Cardiac muscle cell (in vitro differentiated cells and primary cell): ENCODE results near the gene CCIN. TPM values are rescaled to one million over a fixed set of nuclear protein-coding genes. Genes with fewer than 3 reads are reported as not detected.

ENCODE experiments used
- DNase-seq, 2 donors: peaks; one replicate each; pipeline versions ENCODE4 v3.0.0 to v3.0.0-alpha.2; 2010 to 2017; ENCODE audit warnings: low read depth in 1 of 2, low spot score in 1 of 2
- H3K27ac ChIP-seq: fragments of 200-600 bp; sonication (generic); 2 replicates; pipeline ENCODE4 v1.5.1; 2016
- H3K27me3 ChIP-seq: fragments of 200-600 bp; sonication (generic); 2 replicates; pipeline ENCODE4 v1.6.0; 2016; ENCODE audit warnings: control low read depth
- H3K36me3 ChIP-seq: fragments of 200-600 bp; sonication (generic); 2 replicates; pipeline ENCODE4 v1.5.1; 2016; ENCODE audit warnings: control low read depth
- H3K4me1 ChIP-seq: fragments of 200-600 bp; sonication (generic); 2 replicates; pipeline ENCODE4 v1.8.1; 2017; ENCODE audit warnings: low read depth, mild to moderate bottlenecking, mixed run types
- H3K4me3 ChIP-seq: fragments of 200-600 bp; sonication (generic); 2 replicates; pipeline ENCODE4 v1.5.1; 2016; ENCODE audit warnings: mild to moderate bottlenecking
- H3K9me3 ChIP-seq: fragments of 200-600 bp; sonication (generic); 2 replicates; pipeline ENCODE4 v1.5.1; 2017; ENCODE audit warnings: low read depth, mild to moderate bottlenecking, control low read depth
- CTCF ChIP-seq: IDR thresholded peaks from 2 replicates; pipeline ENCODE4 v1.5.1; 2012; ENCODE audit warnings: low read depth, mild to moderate bottlenecking, low read length
- polyA plus RNA-seq: library from polyadenylated mRNA; unstranded; fragments of >200 nt; fragmentation: Nextera tagmentation; extraction: Ambion mirVana; gene quantifications from 2 replicates; pipeline ENCODE4 v1.2.1, GENCODE V29; 2016
- total RNA-seq: library from RNA; depleted of rRNA; stranded (reverse); fragments of >200 nt; gene quantifications from 2 replicates; pipeline ENCODE4 v1.2.3, GENCODE V29; 2016

The CCIN gene
- total and polyA plus RNA-seq, 2 experiments from 2014 or later: 0.39 TPM; not detected in 1

DNA sequence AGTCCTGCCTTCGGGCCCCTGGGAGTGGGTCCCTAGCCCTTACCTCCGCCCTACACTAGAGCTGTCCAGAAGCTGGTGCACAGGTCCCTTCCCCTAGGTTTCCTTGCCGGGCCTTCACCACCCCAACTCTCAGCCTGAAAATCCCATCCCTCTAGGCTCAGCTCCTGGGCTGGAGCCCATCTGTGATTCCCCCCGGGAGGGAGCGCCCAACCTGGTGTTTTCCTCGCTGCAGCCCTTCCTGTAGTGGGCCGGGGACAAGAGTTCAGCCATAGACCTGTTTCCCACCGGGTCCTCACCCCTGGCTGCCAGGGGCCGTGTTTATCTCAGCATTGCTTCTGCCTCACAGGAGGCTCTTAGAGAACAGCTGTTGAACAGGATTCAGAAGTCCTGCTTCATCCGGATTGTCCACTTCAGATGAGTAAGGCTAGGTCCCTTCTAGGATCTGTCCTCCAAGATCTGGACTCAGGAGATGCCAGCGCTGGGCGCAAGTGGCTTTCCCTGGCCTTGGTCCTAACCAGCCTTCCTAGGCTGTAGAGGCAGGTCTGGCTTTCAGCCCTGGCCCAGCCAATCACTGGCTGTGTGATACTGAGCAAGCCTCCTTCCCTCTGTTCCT, 31.7 kb upstream of the CCIN start:
- Histone ChIP-seq H3K9me3 (no peaks in the 10 kb centered on the region), H3K27ac (no peak overlapping the region), H3K27me3 (peaks cover 67% of the 10 kb centered on the region), H3K36me3 (no peaks in the 10 kb centered on the region), H3K4me1 (no peaks in the 10 kb centered on the region), H3K4me3 (peak overlapping the region; percentile 85)
- DNase-seq: peak; percentile 5 to 28
- no peak for TF ChIP-seq CTCF

GRCh38 chr9:36138496-36138895, 30.7 kb upstream of the CCIN start:
- H3K27me3 ChIP-seq: peaks cover 58% of the 10 kb centered on the region
- no peak for DNase-seq
- H3K27ac ChIP-seq: no peak overlapping the region
- no peaks in the 10 kb centered on the region for H3K36me3 ChIP-seq
- H3K4me3 ChIP-seq: no peak overlapping the region
- no peaks in the 10 kb centered on the region for H3K4me1 ChIP-seq
- TF ChIP-seq CTCF: no peak
- H3K9me3 ChIP-seq: no peaks in the 10 kb centered on the region

- H3K4me3 ChIP-seq: no peak overlapping the region
- H3K36me3 ChIP-seq: no peaks in the 10 kb centered on the region
- no peaks in the 10 kb centered on the region for H3K9me3 ChIP-seq
- peaks cover 54% of the 10 kb centered on the region for H3K27me3 ChIP-seq
- no peak overlapping the region for H3K27ac ChIP-seq
- no peak for TF ChIP-seq CTCF
- no peak for DNase-seq
- no peaks in the 10 kb centered on the region for H3K4me1 ChIP-seq
Measured at GRCh38 chr9:36138901-36139300, 30.3 kb upstream of the CCIN start.

DNA sequence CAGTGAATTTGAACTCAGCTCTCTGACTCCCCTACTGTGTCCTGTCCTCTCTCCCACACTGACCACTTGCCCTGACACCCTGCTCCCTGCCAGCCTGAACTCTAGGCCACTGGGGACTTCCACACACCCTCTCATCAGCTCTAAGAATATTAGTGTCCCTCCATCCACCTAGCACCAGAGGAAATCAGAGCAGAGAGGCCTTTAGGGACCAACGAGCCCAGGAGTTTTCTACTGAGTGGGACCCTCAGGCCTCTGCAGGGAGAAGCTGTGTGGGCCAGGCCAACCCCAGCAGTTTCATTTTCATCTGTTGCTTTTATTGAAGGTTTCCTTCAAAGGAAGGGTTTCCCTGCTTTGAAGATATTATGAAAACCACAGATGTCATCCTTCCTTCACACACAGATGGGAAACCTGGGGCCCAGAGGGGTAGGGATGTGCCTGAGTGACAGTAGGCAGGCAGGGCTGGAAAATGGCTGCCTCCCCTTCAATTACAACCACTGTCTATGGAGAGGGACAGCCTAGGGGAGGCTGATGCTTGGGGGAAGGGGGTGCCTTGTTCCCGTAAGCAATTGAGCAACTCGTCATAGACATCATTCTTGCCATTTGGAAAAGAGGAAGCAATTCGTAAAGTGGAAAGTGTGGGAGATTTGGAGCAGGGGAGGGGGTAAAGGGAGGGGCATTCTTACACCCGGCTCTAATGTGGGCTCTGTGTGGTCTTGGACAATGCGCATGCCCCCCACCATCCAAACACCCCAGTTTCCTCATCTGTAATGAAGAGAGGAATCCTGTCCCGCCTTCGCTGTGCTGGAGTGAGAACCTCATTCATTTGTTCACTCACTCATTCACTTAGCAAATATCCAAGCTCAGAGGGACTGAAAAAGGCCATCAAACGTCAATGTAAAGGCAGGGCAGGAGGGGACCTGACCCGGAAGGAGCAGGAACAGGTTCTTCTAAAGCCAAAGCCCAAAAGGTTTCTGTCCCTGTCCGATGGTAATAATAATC, 28.8 kb upstream of the CCIN start:
- Histone ChIP-seq H3K9me3 (no peaks in the 10 kb centered on the region), H3K4me3 (no peak overlapping the region), H3K27ac (no peak overlapping the region), H3K27me3 (peaks cover 39% of the 10 kb centered on the region), H3K4me1 (no peaks in the 10 kb centered on the region), H3K36me3 (no peaks in the 10 kb centered on the region)
- no peak for TF ChIP-seq CTCF
- no peak for DNase-seq

- H3K27ac ChIP-seq: no peak overlapping the region
- no peaks in the 10 kb centered on the region for H3K36me3 ChIP-seq
- no peaks in the 10 kb centered on the region for H3K9me3 ChIP-seq
- TF ChIP-seq CTCF: peak; percentile 48
- H3K27me3 ChIP-seq: peaks cover 30% of the 10 kb centered on the region
- peak; percentile 30 to 44 for DNase-seq
- no peak overlapping the region for H3K4me3 ChIP-seq
- H3K4me1 ChIP-seq: no peaks in the 10 kb centered on the region
Measured at GRCh38 chr9:36141288-36141687, 27.9 kb upstream of the CCIN start.
